GM19438 (cell line): ENCODE measurements around the gene NDUFA7.
"Not testable (repeated sequence)": the region's sequence is repeated elsewhere in the genome, so short reads cannot be mapped to it uniquely, and the experiment has no call there.

Experiments used
- ATAC-seq: cut with Tn5 transposase; IDR thresholded peaks from one replicate; pipeline ENCODE4 v1.9.1; 2021; ENCODE audit warnings: low read depth; ENCODE audit not compliant: unreplicated experiment

NDUFA7 gene

DNA sequence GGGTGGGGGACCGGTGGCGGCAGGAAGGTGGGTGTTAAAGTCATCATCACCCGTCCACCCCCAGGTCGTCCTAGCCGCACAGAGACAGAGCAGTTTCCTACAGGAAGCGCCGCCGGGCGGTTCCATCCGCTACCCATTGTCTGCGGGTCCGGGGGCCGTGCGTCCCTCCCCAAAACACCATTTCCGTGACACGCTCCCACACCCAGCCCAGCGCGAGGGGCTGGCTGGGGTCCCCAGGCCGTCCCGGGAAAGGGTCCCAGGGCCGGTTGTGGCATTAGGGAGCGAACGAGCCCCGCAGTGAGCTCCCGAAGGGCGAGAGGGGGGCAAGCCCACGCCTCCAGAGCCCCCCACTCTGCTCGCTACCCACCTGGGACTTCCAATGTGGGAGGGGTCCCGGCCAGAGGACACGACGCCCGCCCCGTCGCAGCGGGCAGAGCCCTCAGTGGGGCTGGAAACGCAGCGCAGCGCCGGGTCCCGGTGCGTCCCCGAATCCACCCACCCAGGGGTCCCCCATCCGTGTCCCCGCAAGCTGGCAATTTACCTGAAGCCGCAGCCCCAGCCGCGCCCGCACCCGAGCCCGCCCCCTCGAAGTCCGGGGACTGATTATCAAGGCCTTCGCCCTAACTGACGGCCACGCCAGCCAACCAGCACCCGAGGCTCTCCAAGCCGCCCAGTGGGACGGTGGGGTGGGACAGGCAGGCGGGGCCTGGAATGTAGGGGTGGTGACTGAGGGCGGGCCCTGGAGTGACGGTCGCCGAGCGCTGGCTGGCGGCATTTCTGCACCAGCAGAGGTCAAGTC, 21.7 kb upstream of the NDUFA7 start, which contains the start of gene KANK3:
Gene KANK3 (minus strand): TSS at position 579 of the 799 bp plus-strand sequence. CDS start 5,434 bp downstream, outside the sequence.
- ATAC-seq: peak; percentile 95

DNA sequence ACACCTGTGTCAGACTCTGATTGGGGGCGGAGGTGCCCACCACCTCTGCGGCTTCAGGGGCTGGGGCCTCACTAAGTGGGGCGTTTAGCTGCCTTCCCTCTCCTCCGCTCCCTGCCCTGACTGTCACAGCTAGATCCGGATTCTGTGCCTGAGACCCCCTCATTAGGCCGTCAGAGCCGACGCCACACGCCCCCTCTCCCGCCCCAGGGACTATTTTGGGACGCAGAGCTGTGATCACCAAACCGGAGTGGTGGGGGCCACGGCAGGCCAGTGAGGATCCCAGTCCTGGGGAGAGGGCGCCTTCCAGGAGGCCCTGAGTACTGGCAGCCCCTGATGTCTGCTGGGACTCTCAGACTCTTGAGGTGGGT, 21.1 kb upstream of the NDUFA7 start:
- no peak for ATAC-seq

DNA sequence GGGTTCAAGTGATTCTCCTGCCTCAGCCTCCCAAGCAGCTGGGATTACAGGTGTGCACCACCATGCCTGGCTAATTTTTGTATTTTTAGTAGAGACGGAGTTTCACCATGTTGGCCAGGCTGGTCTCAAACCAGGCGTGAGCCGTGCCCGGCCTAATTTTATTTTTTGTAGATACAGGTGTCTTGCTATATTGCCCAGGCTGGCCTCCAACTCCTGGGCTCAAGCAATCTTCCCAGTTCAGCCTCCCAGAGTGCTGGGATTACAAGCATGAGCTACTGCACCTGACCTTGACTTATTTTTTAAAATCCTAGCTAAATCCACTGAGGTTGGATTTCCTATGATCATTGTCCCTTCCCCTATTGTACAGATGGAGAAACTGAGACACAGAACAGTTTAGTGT, 20.3 kb upstream of the NDUFA7 start:
- not testable (repeated sequence) for ATAC-seq

DNA sequence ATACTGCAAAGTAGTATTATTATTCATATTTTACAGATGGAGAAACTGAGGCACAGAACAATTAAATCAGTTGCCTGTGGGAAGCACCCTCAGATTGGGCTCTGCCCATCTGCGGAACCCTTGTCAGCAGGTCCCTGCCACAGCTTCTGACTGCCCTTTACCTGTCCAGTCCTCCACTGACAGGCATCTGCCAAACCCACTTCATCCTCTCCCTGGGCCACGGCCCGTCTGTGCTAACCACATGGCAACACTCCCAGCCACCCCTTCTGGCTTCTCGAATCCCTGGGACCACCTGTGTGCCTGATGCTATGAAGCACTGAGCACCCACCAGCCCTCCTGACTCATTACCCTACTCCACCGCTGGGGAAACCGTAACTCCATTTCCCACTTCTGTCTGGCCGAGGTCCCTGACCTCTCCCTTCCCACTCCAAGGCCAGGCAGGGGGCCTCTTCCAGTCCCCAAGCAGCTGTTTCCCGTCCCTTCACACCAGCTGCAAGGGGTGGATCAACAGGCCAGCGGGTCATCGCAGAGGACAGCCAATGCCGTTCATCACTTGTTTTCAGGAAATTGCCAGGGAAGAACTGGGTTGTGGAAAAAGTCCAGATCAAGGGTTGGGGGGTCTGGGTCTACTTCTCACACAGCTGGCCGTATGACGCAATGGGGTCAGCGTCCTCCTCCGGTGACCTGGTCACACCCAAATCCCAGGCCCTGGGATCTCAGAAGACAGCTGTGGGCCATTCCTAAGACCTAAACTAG, 19.3 kb upstream of the NDUFA7 start:
- no peak for ATAC-seq

DNA sequence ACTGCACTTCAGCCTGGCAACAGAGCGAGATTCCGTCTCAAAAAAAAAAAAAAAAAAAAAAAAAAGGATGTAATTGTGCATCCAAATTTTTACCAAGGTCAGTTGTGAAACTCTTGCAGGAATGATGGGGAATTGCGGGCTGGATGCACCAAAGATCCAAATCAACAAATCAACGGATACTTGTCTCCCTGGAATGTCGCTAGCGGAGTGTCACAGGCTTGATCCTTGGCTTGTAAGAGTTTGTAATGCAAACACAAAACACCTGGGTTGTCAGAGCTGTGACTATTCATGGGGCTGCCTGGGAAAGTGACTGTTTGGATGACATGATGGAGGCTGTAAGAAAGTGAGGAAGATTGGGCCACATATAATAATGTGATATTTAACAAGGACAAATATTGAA, 17.7 kb upstream of the NDUFA7 start:
- ATAC-seq: no peak

DNA sequence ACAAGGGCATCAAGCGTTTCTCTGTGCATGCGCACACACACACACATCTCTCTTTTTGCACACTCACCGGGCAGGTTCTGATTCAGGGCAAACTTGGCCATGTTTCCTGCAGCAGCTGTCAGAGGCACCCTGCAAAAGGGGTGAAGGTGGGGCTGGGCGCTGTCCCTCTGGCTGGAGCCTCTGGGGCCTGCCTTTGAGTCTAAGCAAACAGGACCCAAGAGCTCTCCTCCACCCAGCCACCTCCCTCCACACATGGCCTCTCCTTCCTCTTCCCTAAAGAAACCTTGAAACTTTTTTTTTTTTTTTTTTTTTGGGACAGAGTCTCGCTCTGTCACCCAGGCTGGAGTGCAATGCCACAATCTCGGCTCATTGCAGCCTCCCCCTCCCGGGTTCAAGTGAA, 16.6 kb upstream of the NDUFA7 start:
- ATAC-seq: no peak

DNA sequence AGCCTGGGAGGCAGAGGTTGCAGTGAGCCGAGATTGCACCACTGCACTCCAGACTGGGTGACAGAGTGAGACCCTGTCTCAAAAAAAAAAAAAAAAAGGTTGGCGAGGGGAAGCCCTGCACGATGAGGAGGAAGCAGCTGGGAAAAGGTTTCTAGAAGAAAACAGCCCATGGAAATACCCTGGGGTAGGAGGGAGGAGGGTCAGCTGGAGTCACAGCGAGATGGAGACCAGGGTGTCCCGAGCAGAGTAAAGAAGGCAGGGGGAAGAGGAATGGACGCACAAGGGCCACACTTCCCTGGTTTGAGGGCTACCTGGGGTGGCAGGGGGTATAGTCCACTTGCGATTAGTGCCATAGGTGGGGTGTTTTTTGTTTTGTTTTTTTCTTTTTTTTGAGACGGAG, 15.5 kb upstream of the NDUFA7 start:
- no peak for ATAC-seq

DNA sequence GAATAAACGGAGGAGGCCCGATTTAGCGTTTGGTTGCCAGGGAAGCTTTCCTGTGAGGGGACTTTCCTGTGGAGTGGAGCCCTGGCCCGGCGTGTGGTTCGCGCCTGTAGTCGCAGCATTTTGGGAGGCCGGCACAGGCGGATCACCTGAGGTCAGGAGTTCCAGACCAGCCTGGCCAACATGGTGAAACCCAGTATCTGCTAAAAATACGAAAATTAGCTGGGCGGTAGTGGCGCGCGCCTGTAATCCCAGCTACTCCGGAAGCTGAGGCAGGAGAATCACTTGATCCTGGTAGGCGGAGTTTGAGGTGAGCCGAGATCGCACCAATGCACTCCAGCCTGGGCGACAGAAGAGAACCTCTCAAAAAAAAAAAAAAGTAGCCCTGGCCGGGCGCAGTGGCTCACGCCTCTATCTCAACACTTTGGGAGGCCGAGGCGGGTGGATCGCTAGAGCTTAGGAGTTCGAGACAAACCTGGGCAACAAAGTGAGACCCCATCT, 14.9 kb upstream of the NDUFA7 start:
- ATAC-seq: no peak

DNA sequence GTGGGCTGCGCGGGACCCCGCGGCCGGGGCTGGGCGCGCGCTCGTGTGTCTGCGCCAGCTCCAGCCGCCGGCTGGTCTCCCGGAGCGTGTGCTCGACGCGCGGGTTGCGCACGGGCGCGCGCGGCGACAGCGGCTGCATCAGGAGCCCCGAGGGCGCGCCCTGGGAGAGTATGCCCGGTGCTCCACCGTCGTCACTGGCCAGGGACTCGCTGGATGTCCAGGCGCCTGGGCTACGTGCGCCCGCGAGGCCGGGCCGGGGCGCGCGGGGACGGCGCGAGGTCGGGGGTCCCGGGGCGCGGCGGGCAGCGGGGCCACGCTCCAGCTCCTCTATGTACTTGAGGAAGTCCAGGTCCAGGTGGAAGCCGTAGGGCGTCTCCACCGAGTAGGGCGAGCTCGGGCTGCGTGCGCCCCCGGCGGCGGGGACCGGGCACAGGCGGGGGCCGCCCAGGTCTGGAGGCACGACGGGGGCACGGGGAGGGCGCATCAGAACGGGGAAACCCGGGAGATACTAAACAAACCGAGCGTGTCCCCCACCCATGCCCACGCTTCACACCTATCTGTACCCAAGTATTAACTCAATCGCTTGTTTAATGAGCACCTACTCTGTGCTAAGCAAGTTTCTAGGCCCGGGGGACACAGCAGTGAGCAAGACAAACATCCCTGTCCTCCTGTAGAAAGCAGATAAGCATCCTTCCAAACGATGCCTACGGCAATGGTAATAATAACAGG, 14.3 kb upstream of the NDUFA7 start:
- no peak for ATAC-seq

DNA sequence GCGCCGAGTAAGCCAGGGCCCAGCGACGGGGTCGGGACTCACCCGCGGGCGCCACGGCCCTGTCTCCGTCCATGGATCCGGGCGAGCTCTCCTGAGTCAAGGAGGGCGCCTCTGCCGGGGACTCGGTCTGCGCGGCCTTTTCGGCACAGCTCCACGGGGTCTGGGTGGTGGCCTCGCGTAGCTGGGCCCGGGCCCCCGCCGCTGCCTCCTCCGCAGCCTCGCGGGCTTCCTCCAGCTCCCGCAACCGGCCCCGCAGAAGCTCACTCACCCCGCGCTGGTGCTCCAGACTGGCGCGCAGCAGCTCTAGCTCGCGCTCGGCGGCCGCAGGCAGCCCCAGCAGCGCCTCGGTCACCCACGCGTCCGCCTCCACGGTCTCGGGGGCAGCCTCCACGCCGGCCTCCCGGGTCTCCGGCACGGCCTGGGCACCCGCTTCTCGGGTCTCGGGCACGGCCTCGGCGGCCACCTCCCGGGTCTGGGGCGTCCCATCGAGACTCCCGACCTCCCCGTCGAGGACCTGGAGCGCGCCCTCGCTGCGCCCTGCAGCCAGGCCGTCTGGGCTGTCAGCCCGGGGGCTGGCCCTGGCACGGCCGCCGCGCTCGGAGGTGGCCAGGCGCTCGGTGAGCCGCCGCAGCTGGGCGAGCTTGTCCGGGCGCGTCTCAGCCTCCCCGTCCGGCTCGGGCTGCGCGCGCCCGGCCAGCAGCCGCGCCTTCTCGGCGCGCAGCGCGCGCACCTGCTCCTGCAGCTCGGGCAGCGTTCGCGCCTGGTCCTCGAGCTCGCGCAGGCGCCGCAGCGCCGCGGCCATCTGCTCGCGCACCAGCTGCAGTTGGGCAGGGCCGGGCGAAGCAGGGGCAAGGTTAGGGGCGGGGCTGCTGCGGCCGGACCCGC, 13.5 kb upstream of the NDUFA7 start:
- no peak for ATAC-seq

DNA sequence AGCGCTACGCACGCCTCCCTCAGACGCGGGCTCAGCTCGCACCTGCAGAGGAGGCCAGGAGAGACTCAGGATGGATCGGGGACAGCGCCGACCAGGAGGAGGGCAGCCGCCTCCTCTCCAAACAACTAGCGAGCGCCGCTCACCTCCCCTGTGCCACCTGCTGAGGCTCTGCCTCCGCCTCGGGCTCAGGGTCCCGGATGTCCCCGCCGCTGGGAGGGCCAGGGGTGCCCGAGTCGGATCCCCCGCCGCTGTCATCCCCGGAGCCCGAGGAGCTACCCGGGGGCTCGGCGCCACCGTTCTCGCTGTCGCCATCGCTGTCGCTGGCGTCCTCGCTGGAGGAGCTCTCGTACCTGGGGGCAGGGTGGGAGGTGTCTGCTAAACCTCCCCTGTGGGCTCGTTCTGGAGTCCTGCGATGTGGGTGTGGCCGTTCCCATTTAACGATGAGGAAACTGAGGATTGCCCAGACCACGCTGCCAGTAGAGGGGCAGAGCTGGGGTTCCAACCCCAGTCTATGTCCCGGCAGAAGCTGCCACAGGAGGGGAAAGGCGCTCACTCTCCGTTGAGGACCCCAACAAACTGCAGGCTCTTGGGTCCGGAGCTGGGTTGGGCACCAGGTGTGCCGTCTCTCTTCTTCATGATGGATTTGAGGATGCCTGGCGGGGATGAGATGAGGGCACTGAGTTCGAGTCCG, 12.7 kb upstream of the NDUFA7 start:
- no peak for ATAC-seq

DNA sequence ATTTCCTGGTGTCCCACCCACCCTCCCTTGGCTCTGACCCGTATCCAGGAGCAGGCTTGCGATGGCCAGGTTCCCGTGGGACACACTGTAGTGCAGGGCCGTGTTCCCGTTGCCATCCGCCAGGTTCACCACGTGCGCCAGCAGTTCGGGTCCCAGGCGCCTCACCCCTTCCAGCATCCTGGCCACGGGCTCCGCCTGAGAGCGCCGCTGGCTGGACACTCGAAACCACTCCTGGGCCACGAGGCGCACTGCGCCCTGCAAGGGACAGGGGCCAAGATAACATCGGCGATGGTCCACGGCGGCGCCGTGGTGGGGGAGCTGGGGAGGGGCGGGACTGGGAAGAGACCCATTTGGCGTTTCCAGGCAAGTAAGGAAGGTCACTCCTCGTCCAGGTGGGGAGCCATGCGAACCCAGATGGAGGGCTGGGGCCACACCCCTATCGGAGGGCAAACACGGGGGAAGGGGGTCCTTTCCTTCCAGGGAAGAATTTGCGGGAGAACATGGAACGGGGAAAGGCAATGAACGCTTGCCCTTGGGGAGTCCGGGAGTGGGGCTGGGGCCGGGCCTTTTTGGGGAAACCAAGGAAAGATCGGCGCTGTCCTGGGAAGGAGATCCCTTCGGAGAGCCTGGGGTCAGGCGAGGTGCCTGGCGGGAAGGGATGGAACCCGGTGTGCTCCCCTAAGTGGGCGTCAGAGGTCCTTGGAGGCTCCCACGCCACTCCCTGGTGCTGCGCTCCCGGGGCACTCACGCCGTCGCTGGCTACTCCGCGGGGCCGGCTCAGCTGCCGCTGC, 12.0 kb upstream of the NDUFA7 start:
- no peak for ATAC-seq

DNA sequence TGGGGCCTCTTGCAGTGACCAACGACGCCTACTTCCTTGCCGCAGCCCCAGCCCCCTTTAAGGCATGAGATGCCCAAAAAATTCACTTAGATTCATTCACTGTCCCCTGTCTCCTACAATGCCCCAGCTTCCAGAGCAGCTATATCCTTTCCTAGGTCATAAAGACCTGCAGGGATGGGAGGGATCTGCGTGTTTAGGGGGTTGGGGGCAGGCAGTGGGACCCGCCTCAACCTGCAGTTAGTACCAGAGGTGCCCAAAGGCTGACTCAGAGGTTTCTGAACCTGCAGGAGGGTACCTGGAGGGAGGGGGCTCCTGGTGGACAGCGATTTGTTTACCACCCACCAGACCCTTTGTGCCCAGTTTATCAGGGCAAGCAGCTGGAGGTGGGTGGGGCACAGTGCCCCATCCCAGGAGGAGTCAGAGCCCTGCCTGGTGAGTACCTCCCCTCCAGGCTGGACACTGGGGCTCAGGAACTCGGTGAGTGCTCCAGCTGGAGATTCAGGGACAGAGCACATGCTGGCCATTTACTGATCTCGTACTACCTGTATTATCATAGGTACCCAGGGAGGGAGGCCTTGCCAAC, 10.2 kb upstream of the NDUFA7 start:
- ATAC-seq: no peak

DNA sequence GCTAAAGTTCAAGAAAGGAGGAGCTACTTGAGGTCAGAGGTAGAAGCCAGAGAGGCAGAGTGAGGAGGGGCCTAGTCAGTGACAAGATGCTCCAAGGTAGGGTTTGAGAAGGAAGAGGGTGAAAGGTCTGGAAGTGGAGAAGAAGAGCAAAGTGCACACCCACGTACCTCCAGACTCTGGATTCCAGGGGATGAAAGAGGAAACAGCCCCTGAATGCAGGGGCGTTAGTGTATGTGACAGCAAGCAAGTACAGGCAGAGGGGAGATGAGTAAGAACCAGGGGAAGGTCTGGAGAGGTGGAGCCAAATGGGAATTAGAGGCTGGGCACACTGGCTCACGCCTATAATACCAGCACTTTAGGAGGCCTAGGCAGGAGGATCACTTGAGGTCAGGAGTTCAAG, 8.8 kb upstream of the NDUFA7 start:
- no peak for ATAC-seq

DNA sequence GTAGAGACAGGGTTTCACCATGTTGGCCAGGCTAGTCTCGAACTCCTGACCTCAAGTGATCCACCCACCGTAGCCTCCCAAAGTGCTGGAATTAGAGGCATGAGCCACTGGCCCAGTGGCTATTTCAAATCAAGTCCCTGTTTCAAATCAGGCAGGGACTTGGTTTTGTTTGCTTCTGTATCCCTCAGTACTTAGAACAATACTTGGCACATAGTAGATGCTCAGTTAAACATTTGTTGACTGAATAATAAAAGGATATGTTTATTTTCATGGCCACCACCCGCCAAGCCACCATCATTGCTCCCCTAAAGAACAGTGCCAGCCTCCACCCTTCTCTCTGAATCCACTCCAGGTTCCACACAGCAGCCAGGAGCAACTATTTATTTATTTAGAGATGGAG, 4.3 kb upstream of the NDUFA7 start:
- no peak for ATAC-seq

DNA sequence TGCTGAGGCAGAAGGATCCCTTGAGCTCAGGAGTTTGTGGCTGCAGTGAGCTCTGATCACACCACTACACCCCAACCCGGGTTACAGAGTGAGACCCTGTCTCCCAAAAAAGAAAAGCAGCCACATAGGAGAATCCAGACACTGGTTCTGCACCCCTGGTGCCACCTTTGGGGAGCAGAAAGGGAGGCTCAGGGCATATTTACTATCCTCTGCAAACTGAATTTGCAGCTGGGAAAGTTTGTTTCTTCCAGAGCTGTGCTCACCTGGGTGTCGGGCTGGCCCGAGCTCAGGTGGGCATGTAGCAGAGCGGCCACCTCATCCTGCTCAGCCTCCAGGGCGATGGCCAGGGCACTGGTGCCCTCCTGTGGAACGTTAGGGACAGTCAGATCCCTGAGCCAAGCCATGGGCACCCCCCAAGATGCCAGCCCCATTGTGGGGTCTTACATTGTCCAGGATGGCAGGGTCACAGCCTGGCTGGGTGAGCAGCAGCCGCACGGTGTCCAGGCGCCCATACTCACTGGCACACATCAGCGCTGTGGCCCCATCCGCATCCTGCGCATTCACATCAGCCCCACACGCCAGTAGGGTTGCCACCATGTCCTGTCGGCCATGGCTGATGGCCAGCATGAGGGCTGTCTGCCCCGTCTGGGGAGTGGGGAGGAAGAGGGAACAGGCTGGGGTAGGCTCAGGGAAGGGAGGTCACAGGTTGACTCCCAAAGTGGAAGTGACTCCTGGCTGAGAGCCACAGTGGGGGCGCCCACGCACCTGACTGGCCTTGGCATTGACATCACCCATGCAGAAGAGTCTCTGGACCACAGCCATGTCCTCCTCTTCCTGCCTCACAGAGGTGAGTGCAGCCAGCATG, 3.2 kb upstream of the NDUFA7 start:
- no peak for ATAC-seq

DNA sequence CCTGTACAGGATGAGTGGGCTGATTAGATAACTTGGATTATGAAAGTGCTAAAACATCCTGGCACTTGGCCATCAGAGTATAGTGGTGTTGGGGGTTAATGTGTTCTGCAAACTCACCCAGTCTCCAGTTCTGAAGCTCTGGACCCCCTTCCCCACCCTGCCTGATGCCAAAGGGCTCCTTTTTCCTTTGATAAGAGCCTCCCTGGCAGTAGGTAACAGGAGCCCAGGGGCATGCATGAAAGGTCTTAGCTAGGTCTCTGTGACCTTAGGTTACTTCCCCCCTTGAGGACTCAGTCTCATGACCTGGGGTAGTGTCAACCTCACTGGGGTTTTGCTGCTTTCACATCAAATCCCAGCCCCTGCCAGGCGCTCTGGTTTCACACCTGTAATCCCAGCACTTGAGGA, 2.6 kb upstream of the NDUFA7 start:
- no peak for ATAC-seq

DNA sequence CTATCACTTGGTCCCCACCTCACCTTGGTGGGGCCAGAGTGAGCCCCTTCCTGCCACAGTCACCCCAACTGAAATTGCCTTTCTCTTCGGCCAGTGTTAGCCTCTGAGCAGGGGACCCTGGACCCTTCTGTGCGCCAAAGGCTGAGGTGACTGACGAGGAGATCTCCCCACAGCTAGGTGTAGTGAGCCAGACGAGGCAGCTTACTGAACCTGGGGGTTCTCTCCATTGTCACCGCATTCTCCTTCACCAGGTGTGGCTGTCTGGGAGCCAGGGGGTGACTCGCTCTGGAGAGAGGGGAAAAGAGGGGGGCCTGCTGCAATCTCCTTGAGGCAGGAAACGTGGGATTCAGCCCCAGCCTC, 1.4 kb upstream of the NDUFA7 start:
- ATAC-seq: no peak
